ENCODE measurements around the gene ZFP92. TPM values are rescaled to one million over a fixed set of nuclear protein-coding genes. Genes with fewer than 3 reads are reported as not detected.
A peak's percentile ranks its signal among the peaks of the same experiment; 100 is the strongest.

ZFP92 gene
- total RNA-seq = under 1 TPM; 0.44 to 0.55 TPM
- polyA plus RNA-seq = under 1 TPM; 0.03 to 0.18 TPM

DNA sequence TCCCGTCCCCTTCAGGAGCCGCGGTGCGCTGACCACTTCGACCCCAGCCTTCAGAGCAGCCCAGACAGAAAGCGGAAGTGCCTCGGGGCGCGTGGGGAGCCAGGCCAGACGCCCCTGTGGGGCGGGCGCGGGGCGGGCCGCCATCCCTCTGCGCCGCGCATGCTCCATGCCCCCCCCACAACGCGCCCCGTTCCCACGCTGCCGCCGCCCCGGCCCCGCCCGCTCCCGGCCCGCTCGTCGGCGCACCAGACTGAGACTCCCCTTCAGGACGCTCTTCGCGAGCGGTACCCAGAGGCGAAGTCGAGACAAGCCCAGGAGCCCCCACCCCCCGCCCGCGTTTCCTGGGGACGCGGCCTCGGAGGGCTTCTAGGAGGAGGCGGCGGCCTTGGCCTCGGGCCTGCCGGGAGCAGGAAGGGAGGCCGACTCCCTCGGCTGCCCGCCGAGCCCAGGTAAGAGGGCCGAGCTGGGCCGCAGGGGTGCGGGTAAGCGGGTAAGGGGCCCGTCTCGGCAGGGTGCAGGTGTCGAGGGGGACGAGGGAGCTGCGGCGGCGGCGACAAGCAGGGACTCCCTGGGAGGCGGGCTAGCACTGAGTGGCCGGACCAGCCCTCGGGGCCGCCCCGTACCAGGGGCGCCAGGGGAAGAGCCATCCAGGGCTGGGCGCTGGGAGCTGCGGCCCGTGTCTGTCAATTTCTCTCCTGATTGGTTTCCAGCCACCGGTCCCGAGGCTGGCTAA, at the start of gene ZFP92:
TSS of gene ZFP92 (plus strand) at position 218 of the 733 bp plus-strand sequence. CDS start 6,851 bp downstream, outside the sequence.
- Histone ChIP-seq H3K27me3 (ENCODE audit: insufficient read depth, low read length) (no peaks in the 10 kb centered on the region), H3K4me1 (ENCODE audit: insufficient read depth, low read length) (peaks cover 10% of the 10 kb centered on the region), H3K9me3 (ENCODE audit: control insufficient read depth in 1 of 2, low read length in 2 of 2) (no peaks in the 10 kb centered on the region), H3K4me3 (ENCODE audit: low read length in 2 of 2) (peak within 1 kb of the TSS in 1 of 2 donors; percentile 28), H3K36me3 (ENCODE audit: insufficient read depth, low read length) (no peaks in the 10 kb centered on the region), H3K27ac (ENCODE audit: low read depth, low read length) (no peak within 1 kb of the TSS)
- Mint-ChIP-seq H3K4me3 (peak within 1 kb of the TSS; percentile 59 to 82 (median 66)), H3K27me3 (peaks cover 0 to 2% of the 10 kb centered on the region in 2 donors), H3K36me3 (no peaks in the 10 kb centered on the region), H3K27ac (peak within 1 kb of the TSS in 2 of 7 donors; percentile 23 to 75), H3K9me3 (peaks cover 0 to 1% (median 0%) of the 10 kb centered on the region in 8 donors), H3K4me1 (peaks cover 6 to 13% (median 8%) of the 10 kb centered on the region in 4 donors)
- intact Hi-C loops (cut with micrococcal nuclease) = no loop called here
- ChIA-PET CTCF (ENCODE audit: partially characterized antibody) (interaction anchor here (1.1 kb wide), 1 partner anchor 49 kb away, joined by 3 read pairs; no protein-coding TSS in a partner anchor), POLR2A (ENCODE audit: partially characterized antibody) (no interaction called here)
- peak; percentile 20 to 34 (median 26) for DNase-seq

- ChIA-PET CTCF (ENCODE audit: partially characterized antibody) (no interaction called here), POLR2A (ENCODE audit: partially characterized antibody) (no interaction called here)
- H3K27me3 Mint-ChIP-seq = no peaks in the 10 kb centered on the region
- H3K4me1 ChIP-seq (ENCODE audit: insufficient read depth, low read length) = no peaks in the 10 kb centered on the region
- H3K27ac ChIP-seq (ENCODE audit: low read depth, low read length) = no peak overlapping the region
- intact Hi-C loops (cut with micrococcal nuclease) = no loop called here
- H3K36me3 Mint-ChIP-seq = peaks cover 0 to 3% of the 10 kb centered on the region in 2 donors
- no peaks in the 10 kb centered on the region for H3K27me3 ChIP-seq (ENCODE audit: insufficient read depth, low read length)
- no peaks in the 10 kb centered on the region for H3K4me1 Mint-ChIP-seq
- no peak overlapping the region for H3K27ac Mint-ChIP-seq
- no peak overlapping the region for H3K4me3 ChIP-seq (ENCODE audit: low read length in 2 of 2)
- no peak overlapping the region for H3K4me3 Mint-ChIP-seq
- H3K9me3 Mint-ChIP-seq = peaks cover 0 to 26% (median 20%) of the 10 kb centered on the region in 8 donors
- no peak for DNase-seq
- H3K36me3 ChIP-seq (ENCODE audit: insufficient read depth, low read length) = no peaks in the 10 kb centered on the region
- H3K9me3 ChIP-seq (ENCODE audit: control insufficient read depth in 1 of 2, low read length in 2 of 2) = no peaks in the 10 kb centered on the region
These were observed 49.4 kb upstream of the ZFP92 start for GRCh38 chrX:153361781-153362397.

DNA sequence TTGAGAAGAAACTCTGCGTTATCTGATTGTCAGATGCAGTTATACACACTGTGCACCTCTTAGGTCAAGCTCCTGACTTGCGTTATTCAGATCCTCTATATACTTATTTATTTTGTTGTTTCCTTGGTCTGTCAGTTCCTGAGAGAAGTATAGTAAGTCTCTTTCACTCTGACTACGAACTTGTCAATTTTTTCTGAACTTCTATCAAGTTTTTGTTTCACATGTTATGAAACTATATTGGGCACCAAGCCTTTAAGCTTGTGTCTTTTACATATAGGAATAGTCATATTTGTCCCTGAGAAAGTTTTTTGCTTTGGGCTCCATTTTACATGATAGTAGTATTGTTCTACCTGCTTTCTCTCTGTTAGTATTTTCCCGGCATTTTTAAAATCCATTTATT, 45.6 kb upstream of the ZFP92 start:
- Mint-ChIP-seq H3K4me1 (peaks cover 0 to 2% (median under 1%) of the 10 kb centered on the region in 4 donors), H3K36me3 (peaks cover 0 to 2% of the 10 kb centered on the region in 2 donors), H3K4me3 (no peak overlapping the region), H3K27ac (no peak overlapping the region), H3K9me3 (no peaks in the 10 kb centered on the region), H3K27me3 (peaks cover 0 to 3% of the 10 kb centered on the region in 2 donors)
- no peaks in the 10 kb centered on the region for H3K4me1 ChIP-seq (ENCODE audit: insufficient read depth, low read length)
- POLR2A ChIA-PET (ENCODE audit: partially characterized antibody) = no interaction called here
- CTCF ChIA-PET (ENCODE audit: partially characterized antibody) = no interaction called here
- H3K4me3 ChIP-seq (ENCODE audit: low read length in 2 of 2) = no peak overlapping the region
- no peaks in the 10 kb centered on the region for H3K9me3 ChIP-seq (ENCODE audit: control insufficient read depth in 1 of 2, low read length in 2 of 2)
- H3K36me3 ChIP-seq (ENCODE audit: insufficient read depth, low read length) = no peaks in the 10 kb centered on the region
- intact Hi-C loops (cut with micrococcal nuclease) = no loop called here
- no peak for DNase-seq
- no peak overlapping the region for H3K27ac ChIP-seq (ENCODE audit: low read depth, low read length)
- H3K27me3 ChIP-seq (ENCODE audit: insufficient read depth, low read length) = no peaks in the 10 kb centered on the region

DNA sequence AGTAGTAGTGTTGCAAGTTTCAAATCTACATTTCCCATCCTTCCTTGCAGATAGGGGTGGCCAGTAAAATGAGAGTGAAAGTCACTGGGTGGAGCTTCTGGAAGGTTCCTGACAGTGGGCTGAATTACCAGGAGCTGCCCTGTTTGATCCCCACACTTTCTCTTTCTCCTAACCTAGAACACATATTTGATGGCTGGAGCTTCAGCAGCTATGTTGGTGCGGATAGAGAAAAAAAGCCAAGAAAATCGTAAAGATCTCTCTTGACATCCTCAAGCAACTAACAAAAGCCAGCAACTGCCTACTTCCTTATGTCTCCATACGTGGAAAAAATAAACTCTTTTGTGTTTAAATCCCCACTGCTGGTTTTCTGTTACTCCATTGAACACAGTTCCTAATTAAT, 45.2 kb upstream of the ZFP92 start:
- peaks cover 0 to 3% of the 10 kb centered on the region in 2 donors for H3K27me3 Mint-ChIP-seq
- CTCF ChIA-PET (ENCODE audit: partially characterized antibody) = no interaction called here
- H3K36me3 Mint-ChIP-seq = no peaks in the 10 kb centered on the region
- H3K27ac ChIP-seq (ENCODE audit: low read depth, low read length) = no peak overlapping the region
- no peaks in the 10 kb centered on the region for H3K9me3 Mint-ChIP-seq
- POLR2A ChIA-PET (ENCODE audit: partially characterized antibody) = no interaction called here
- no peaks in the 10 kb centered on the region for H3K36me3 ChIP-seq (ENCODE audit: insufficient read depth, low read length)
- no peak for DNase-seq
- H3K27ac Mint-ChIP-seq = no peak overlapping the region
- no peaks in the 10 kb centered on the region for H3K27me3 ChIP-seq (ENCODE audit: insufficient read depth, low read length)
- peaks cover 0 to 2% (median under 1%) of the 10 kb centered on the region in 4 donors for H3K4me1 Mint-ChIP-seq
- no peak overlapping the region for H3K4me3 ChIP-seq (ENCODE audit: low read length in 2 of 2)
- intact Hi-C loops (cut with micrococcal nuclease) = no loop called here
- no peaks in the 10 kb centered on the region for H3K9me3 ChIP-seq (ENCODE audit: control insufficient read depth in 1 of 2, low read length in 2 of 2)
- H3K4me3 Mint-ChIP-seq = no peak overlapping the region
- no peaks in the 10 kb centered on the region for H3K4me1 ChIP-seq (ENCODE audit: insufficient read depth, low read length)

GRCh38 chrX:153366878-153367538, 44.3 kb upstream of the ZFP92 start:
- Histone ChIP-seq H3K4me1 (ENCODE audit: insufficient read depth, low read length) (no peaks in the 10 kb centered on the region), H3K27me3 (ENCODE audit: insufficient read depth, low read length) (no peaks in the 10 kb centered on the region), H3K9me3 (ENCODE audit: control insufficient read depth in 1 of 2, low read length in 2 of 2) (no peaks in the 10 kb centered on the region), H3K27ac (ENCODE audit: low read depth, low read length) (no peak overlapping the region), H3K4me3 (ENCODE audit: low read length in 2 of 2) (no peak overlapping the region), H3K36me3 (ENCODE audit: insufficient read depth, low read length) (no peaks in the 10 kb centered on the region)
- Mint-ChIP-seq H3K9me3 (no peaks in the 10 kb centered on the region), H3K27me3 (peaks cover 0 to 3% of the 10 kb centered on the region in 2 donors), H3K4me3 (no peak overlapping the region), H3K4me1 (peaks cover 0 to 2% (median under 1%) of the 10 kb centered on the region in 4 donors), H3K27ac (no peak overlapping the region), H3K36me3 (no peaks in the 10 kb centered on the region)
- intact Hi-C loops (cut with micrococcal nuclease) = no loop called here
- ChIA-PET CTCF (ENCODE audit: partially characterized antibody) (no interaction called here), POLR2A (ENCODE audit: partially characterized antibody) (no interaction called here)
- no peak for DNase-seq

GRCh38 chrX:153370293-153371055, 40.8 kb upstream of the ZFP92 start:
- Mint-ChIP-seq H3K36me3 (no peaks in the 10 kb centered on the region), H3K9me3 (peaks cover 0 to 1% (median 0%) of the 10 kb centered on the region in 8 donors), H3K4me1 (peaks cover 0 to 2% (median under 1%) of the 10 kb centered on the region in 4 donors), H3K4me3 (no peak overlapping the region), H3K27ac (no peak overlapping the region), H3K27me3 (peaks cover 1 to 3% of the 10 kb centered on the region in 2 donors)
- Histone ChIP-seq H3K9me3 (ENCODE audit: control insufficient read depth in 1 of 2, low read length in 2 of 2) (no peaks in the 10 kb centered on the region), H3K4me3 (ENCODE audit: low read length in 2 of 2) (no peak overlapping the region), H3K27me3 (ENCODE audit: insufficient read depth, low read length) (no peaks in the 10 kb centered on the region), H3K27ac (ENCODE audit: low read depth, low read length) (no peak overlapping the region), H3K36me3 (ENCODE audit: insufficient read depth, low read length) (no peaks in the 10 kb centered on the region), H3K4me1 (ENCODE audit: insufficient read depth, low read length) (no peaks in the 10 kb centered on the region)
- POLR2A ChIA-PET (ENCODE audit: partially characterized antibody) = no interaction called here
- DNase-seq = no peak
- intact Hi-C loops (cut with micrococcal nuclease) = no loop called here
- CTCF ChIA-PET (ENCODE audit: partially characterized antibody) = no interaction called here

DNA sequence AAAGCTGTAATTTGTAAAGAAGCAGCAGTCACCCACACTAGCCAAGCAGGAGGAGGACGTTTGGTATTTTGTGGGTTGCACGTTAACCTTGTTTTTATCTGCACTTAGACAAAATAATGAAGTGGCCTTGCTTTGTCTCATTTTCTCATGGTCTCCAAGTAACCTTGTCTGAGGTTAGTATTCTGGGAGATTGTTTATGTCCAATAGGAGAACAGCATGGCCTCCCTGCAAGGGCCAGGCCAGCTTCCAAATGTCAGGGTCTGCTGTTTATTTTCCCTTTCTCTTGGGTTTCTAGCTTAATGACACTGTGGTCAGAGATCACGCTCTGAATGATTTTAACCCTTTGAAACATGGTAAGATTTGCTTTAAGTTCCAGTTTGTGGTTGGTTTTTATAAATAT, 40.0 kb upstream of the ZFP92 start:
- H3K9me3 ChIP-seq (ENCODE audit: control insufficient read depth in 1 of 2, low read length in 2 of 2) = no peaks in the 10 kb centered on the region
- no peak overlapping the region for H3K4me3 ChIP-seq (ENCODE audit: low read length in 2 of 2)
- no peaks in the 10 kb centered on the region for H3K27me3 ChIP-seq (ENCODE audit: insufficient read depth, low read length)
- Mint-ChIP-seq H3K4me3 (no peak overlapping the region), H3K36me3 (no peaks in the 10 kb centered on the region), H3K27ac (no peak overlapping the region), H3K4me1 (peaks cover 0 to 2% (median under 1%) of the 10 kb centered on the region in 4 donors), H3K27me3 (peaks cover 1 to 3% of the 10 kb centered on the region in 2 donors), H3K9me3 (peaks cover 0 to 1% (median 0%) of the 10 kb centered on the region in 8 donors)
- ChIA-PET POLR2A (ENCODE audit: partially characterized antibody) (no interaction called here), CTCF (ENCODE audit: partially characterized antibody) (no interaction called here)
- H3K36me3 ChIP-seq (ENCODE audit: insufficient read depth, low read length) = no peaks in the 10 kb centered on the region
- no peaks in the 10 kb centered on the region for H3K4me1 ChIP-seq (ENCODE audit: insufficient read depth, low read length)
- no peak overlapping the region for H3K27ac ChIP-seq (ENCODE audit: low read depth, low read length)
- no peak for DNase-seq
- intact Hi-C loops (cut with micrococcal nuclease) = no loop called here

All from CD4-positive, alpha-beta memory T cell (primary cell).